Activated CD4-positive, alpha-beta T cell treated with anti-CD3 and anti-CD28 coated beads, Interleukin-2, amount 50 U/mL, for 4 hours (primary cell): ENCODE measurements around the gene PIGT.
"Not testable (repeated sequence)": the region's sequence is repeated elsewhere in the genome, so short reads cannot be mapped to it uniquely, and the experiment has no call there.

Experiments used
- DNase-seq, 2 experiments: peaks; one replicate each; pipeline ENCODE4 v3.0.0-alpha.2; 2020

The PIGT gene

DNA sequence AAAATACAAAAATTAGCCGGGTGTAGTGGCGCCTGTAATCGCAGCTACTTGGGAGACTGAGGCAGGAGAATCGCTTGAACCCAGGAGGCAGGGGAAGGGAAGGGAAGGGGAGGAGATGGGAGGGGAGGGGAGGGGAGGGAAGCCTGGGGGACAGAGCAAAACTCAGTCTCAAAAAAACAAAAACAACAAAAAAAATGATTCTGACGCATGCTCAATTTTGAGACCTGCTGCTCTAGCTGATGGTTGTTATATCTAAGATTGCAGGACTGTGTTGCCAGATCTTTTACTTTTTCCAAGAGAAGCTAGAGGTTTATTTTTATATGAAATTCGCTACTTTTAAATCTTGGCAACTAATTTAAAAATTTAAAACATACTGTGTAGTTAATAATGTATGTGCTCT is 51.2 kb downstream of the PIGT start:
- DNase-seq: no peak

- no peak for DNase-seq
Observed at GRCh38 chr20:45467861-45468260, 51.9 kb downstream of the PIGT start.

DNA sequence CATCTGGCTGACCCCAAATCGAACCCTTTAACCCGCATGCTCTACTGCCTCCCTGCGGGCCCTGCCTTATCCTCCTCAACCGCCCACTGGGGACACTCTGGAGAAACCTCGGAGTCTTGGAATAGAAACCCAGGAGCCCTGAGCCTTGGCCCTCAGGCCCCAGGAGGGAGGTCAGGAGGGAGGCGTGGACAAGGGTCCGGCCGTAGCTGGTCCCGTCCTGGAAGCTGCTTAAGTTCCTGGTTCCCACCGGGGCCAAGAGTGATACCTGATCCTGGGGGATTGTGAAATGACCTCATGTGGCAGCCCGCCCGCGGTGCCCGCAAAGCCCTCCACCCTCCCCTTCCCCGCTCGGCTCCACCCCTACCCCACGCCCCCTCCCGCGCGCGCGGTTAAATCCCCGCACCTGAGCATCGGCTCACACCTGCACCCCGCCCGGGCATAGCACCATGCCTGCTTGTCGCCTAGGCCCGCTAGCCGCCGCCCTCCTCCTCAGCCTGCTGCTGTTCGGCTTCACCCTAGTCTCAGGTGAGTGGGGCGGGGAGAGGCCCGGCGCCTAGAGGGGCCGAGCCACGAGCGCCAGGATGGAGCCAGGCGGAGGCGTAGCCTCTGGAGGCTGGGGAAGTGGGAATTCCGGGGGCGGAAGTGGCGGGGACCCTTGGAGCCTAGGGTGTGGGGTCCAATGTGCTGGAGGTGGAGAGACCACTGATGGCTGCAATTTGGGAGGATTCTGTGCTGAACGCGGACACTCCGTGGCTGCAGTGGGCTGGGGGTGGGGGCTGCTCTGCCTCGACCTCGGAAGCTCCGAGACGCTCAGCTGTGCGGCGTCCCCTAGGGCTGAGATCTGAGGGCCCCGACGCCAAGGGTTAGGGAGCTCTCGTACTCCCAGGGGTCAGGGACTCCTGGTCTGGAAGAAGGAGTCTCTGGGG is 53.7 kb downstream of the PIGT start, which contains the start of gene WFDC2:
WFDC2 (plus strand) TSS at position 418 of the 926 bp plus-strand sequence; CDS start at position 447, 29 bp downstream.
- no peak for DNase-seq

- DNase-seq: no peak
Observed at GRCh38 chr20:45470262-45470931, 54.5 kb downstream of the PIGT start.

DNA sequence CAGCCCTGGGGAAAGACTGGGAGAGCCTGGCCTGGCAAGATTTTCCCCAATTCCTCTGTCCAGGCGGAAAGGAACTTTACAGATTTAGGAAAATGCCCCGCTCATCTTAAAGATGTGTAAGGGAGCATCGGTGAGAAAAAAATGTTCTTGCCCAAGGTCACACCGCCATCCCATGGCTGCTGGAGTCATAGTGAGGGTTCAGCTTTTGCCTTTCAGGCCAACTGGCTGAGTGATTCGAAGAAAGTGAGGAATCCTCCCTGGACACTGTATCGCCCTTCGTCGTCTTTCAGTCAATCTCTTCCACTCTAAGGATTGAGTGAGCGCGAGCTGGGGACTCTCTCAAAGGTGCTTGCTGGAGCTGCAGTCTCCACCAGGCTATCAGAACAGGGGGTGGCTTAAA is 55.0 kb downstream of the PIGT start:
- DNase-seq: no peak

DNA sequence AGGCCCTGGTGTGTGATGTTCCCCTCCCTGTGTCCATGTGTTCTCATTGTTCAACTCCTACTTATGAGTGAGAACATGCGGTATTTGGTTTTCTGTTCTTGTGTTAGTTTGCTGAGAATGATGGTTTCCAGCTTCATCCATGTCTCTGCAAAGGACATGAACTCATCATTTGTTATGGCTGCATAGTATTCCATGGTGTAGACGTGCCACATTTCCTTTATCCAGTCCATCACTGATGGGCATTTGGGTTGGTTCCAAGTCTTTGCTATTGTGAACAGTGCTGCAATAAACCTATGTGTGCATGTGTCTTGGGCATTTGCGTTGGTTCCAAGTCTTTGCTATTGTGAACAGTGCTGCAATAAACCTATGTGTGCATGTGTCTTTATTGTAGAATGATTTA is 56.3 kb downstream of the PIGT start:
- not testable (repeated sequence) for DNase-seq
